Osteocyte (in vitro differentiated cells): Measurements from ENCODE around the gene C15orf62. TPM values are rescaled to one million over a fixed set of nuclear protein-coding genes. Genes with fewer than 3 reads are reported as not detected.

Experiments used
- DNase-seq: peaks from one replicate; pipeline ENCODE4 v3.0.0; 2021; ENCODE audit warnings: mixed read lengths; ENCODE audit not compliant: unreplicated experiment; ENCODE audit errors: extremely low spot score
- H3K27ac Mint-ChIP-seq: one replicate; pipeline ENCODE4 v1.8.0; 2021; ENCODE audit warnings: mild to moderate bottlenecking, mixed read lengths; ENCODE audit not compliant: unreplicated experiment
- H3K27me3 Mint-ChIP-seq: one replicate; pipeline ENCODE4 v1.8.0; 2021; ENCODE audit warnings: mixed read lengths; ENCODE audit not compliant: unreplicated experiment
- H3K36me3 Mint-ChIP-seq: one replicate; pipeline ENCODE4 v1.8.0; 2021; ENCODE audit warnings: mixed read lengths; ENCODE audit not compliant: unreplicated experiment
- H3K4me1 Mint-ChIP-seq: one replicate; pipeline ENCODE4 v1.8.0; 2021; ENCODE audit warnings: mixed read lengths; ENCODE audit not compliant: unreplicated experiment
- H3K4me3 Mint-ChIP-seq: one replicate; pipeline ENCODE4 v1.8.0; 2021; ENCODE audit warnings: mild to moderate bottlenecking, moderate library complexity, mixed read lengths; ENCODE audit not compliant: unreplicated experiment
- H3K9me3 Mint-ChIP-seq: one replicate; pipeline ENCODE4 v1.8.0; 2021; ENCODE audit warnings: mixed read lengths; ENCODE audit not compliant: unreplicated experiment
- total RNA-seq: library from RNA; stranded (reverse); gene quantifications from 2 replicates; pipeline ENCODE4 v1.2.1, GENCODE V29; 2021
- TF ChIP-seq, protein P1 (sequence below): fragments of 200-600 bp; sonication (generic); IDR thresholded peaks from 2 replicates; pipeline ENCODE4 v1.5.0; 2021; ENCODE audit warnings: antibody characterized with exemption, mild to moderate bottlenecking, moderate library complexity

C15orf62 gene
- total RNA-seq, 1 donor from 2014 or later: not detected

DNA sequence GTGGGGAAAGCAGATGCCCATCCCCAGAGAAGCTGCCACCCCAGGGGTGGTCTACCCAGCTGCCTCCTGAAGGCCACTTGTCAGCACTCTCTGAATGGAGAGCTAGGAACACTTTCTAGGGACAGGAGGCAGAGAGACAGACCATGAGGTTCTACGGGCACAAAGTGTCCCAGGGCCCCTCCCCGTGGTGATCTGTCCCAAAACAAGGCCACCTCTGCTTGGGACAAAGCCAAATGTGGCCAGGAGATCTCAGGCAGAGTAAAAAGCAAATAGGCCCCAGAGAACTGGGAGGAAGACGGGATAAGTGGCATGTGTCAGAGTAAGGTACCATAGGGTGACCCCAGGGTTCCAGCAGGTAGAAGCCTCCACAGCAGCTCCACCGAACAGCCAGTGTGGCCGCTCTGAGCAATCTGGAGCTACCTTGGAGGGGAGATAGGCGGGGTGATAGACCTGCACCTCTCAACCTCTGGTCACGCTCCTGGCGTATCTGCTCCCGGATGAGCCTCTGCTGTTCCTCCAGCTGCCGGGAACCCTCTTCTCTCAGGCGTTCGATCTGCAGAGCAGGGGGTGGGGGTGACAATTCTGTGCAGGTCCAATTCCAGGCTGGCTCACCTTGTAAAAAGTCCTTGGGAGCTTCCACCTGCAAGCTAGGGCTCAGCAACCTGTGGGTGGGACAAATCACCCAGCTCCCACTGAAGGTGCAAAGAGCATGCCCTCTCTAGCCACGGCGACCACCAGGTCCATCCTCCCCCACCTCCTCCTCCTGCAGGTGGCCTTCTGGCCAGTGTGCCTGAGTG is 6.2 kb downstream of the C15orf62 start:
- TF ChIP-seq, protein P1, sequence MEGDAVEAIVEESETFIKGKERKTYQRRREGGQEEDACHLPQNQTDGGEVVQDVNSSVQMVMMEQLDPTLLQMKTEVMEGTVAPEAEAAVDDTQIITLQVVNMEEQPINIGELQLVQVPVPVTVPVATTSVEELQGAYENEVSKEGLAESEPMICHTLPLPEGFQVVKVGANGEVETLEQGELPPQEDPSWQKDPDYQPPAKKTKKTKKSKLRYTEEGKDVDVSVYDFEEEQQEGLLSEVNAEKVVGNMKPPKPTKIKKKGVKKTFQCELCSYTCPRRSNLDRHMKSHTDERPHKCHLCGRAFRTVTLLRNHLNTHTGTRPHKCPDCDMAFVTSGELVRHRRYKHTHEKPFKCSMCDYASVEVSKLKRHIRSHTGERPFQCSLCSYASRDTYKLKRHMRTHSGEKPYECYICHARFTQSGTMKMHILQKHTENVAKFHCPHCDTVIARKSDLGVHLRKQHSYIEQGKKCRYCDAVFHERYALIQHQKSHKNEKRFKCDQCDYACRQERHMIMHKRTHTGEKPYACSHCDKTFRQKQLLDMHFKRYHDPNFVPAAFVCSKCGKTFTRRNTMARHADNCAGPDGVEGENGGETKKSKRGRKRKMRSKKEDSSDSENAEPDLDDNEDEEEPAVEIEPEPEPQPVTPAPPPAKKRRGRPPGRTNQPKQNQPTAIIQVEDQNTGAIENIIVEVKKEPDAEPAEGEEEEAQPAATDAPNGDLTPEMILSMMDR: no peak
- no peak overlapping the region for H3K4me3 Mint-ChIP-seq
- peaks cover 14% of the 10 kb centered on the region for H3K4me1 Mint-ChIP-seq

DNA sequence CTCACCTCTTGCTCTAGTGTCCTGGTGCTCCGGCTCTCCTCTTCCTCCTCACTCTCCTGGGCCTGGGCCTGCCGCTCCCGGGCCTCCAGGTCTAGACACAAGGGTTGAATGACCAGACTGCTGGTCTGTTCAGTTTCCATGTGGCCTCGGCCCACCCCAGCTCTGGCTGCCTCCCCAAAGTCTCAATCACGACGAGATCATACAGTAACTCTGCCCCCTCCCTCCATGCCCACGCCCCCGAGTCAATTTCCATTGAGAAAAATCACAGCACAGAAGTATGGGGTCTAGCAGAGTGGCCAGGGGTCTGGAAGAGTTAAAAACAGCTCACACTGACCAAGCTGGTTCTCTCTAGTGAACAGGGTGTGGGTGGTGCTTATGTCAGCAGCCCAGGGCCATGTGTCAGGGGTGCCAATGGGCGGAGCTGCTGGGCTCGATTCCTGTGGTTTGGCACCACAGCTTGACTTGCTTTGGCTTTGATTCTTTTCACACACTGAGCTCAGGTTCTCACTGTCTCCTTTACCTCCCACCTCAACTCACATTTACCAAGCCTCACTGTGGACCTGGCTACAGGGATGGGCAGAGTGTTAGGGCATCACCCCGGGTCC is 6.9 kb downstream of the C15orf62 start:
- TF ChIP-seq, protein P1: no peak
- H3K4me1 Mint-ChIP-seq: peaks cover 14% of the 10 kb centered on the region
- H3K4me3 Mint-ChIP-seq: no peak overlapping the region
- H3K27ac Mint-ChIP-seq: peak overlapping the region; percentile 88
- DNase-seq: no peak
- no peaks in the 10 kb centered on the region for H3K27me3 Mint-ChIP-seq
- H3K9me3 Mint-ChIP-seq: no peaks in the 10 kb centered on the region
- peaks cover 29% of the 10 kb centered on the region for H3K36me3 Mint-ChIP-seq

More for the DNA sequence above, 6.2 kb downstream of the C15orf62 start:
- Mint-ChIP-seq H3K27me3 (no peaks in the 10 kb centered on the region), H3K27ac (no peak overlapping the region), H3K9me3 (no peaks in the 10 kb centered on the region), H3K36me3 (peaks cover 35% of the 10 kb centered on the region)
- no peak for DNase-seq

DNA sequence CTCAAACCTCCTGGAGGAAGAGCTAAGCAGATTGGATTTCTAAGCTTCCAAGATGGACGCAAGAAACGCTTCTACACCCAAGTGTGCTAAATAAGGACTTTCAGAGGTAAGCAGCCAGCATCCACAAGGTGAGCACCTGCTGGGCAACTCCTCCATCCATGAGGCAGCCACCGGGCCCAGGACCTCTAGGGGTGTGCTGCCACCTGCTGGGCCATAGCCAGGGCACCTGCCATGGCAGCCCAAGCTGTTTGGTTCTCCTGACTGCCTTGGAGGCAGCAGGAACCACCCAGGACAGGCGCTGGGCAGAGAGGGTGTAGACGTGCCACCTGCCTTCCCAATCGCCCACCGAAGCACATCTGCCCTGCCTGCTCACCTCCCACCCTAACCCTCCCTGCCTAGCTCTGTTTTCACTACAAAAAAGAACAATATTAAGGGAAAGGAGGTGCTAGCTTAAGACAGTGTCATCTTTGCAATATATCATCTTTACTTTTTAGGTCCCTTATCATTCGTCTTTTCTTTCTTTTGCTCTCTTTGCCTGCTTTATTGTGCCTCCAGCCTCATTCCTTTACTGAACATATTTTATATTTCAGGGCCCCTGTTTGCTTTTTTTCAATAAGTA is 12.9 kb downstream of the C15orf62 start:
- Mint-ChIP-seq H3K9me3 (no peaks in the 10 kb centered on the region), H3K36me3 (peaks cover 13% of the 10 kb centered on the region), H3K4me1 (peaks cover 16% of the 10 kb centered on the region), H3K4me3 (no peak overlapping the region), H3K27ac (no peak overlapping the region), H3K27me3 (no peaks in the 10 kb centered on the region)
- no peak for DNase-seq
- TF ChIP-seq, protein P1: peak; percentile 58

DNA sequence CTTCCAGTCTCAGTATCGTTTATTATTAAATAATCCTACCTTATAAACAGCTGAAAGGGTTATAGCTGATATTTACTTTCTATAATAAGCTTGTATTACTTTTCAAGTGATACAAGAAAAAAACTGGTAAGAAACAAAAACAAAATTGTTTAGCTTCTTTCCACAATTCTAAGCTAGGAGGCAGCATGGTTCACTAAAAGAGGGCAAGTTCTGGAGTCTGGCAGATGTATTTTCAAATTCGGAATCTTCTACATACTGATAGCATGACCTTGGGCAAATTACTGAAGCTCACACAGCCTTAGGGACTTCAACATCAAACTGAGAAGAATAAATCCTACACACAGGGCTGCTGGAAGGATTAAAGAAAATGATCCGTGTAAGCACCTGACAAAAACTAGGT is 15.4 kb downstream of the C15orf62 start:
- peaks cover 6% of the 10 kb centered on the region for H3K36me3 Mint-ChIP-seq
- H3K4me3 Mint-ChIP-seq: no peak overlapping the region
- H3K27me3 Mint-ChIP-seq: no peaks in the 10 kb centered on the region
- TF ChIP-seq, protein P1: no peak
- no peak overlapping the region for H3K27ac Mint-ChIP-seq
- DNase-seq: no peak
- peaks cover 22% of the 10 kb centered on the region for H3K4me1 Mint-ChIP-seq
- H3K9me3 Mint-ChIP-seq: no peaks in the 10 kb centered on the region

DNA sequence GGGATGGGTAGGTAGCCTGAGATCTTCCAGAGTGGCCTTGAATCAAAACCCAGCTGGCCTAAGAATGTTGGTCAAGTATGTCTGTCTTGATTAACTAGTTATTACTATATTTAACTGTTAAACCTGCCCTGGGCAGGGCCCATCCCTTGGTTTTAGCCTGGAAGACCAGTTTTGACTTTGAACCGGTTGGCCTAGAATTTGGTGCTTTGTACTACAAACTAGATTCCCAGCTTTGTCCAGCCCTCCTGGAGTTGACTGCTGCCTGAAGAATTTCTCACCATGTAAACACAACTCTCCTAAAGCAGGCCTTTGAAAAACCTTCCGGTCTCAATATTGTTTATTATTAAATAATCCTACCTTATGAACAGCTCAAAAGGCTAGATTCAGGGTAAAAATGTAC is 16.0 kb downstream of the C15orf62 start:
- no peak overlapping the region for H3K4me3 Mint-ChIP-seq
- H3K27me3 Mint-ChIP-seq: no peaks in the 10 kb centered on the region
- H3K27ac Mint-ChIP-seq: no peak overlapping the region
- peaks cover 4% of the 10 kb centered on the region for H3K36me3 Mint-ChIP-seq
- TF ChIP-seq, protein P1: no peak
- H3K4me1 Mint-ChIP-seq: peaks cover 24% of the 10 kb centered on the region
- H3K9me3 Mint-ChIP-seq: no peaks in the 10 kb centered on the region
- DNase-seq: no peak
